OCI-LY7 (cell line): ENCODE data around the gene ATXN10. TPM values are rescaled to one million over a fixed set of nuclear protein-coding genes. Genes with fewer than 3 reads are reported as not detected.

Experiments
- BruUV-seq: library from RNA; stranded (reverse); fragments of 400-500 nt; replicated peaks from 2 replicates; lab custom pipeline; 2021; lab: Mats Ljungman, UMichigan
- CTCF ChIA-PET: fragments of 300-600 bp; sonication (Branson Sonifier 250); formaldehyde crosslinking; loops from one replicate; lab custom pipeline; 2022; ENCODE audit warnings: antibody characterized with exemption; ENCODE audit not compliant: unreplicated experiment; lab: Charles Lee
- POLR2A ChIA-PET: fragments of 300-600 bp; sonication (Branson Sonifier 250); formaldehyde crosslinking; loops from one replicate; lab custom pipeline; 2022; ENCODE audit warnings: antibody characterized with exemption; lab: Charles Lee
- DNase-seq: peaks from one replicate; pipeline ENCODE4 v3.0.0-alpha.2; 2015; ENCODE audit warnings: low spot score
- H2AFZ ChIP-seq: fragments of 200-600 bp; sonication (generic), shearing (Covaris generic); 2 replicates; pipeline ENCODE4 v1.6.1; 2014; ENCODE audit warnings: mild to moderate bottlenecking, antibody characterized with exemption, low read length, moderate library complexity
- H3K27ac ChIP-seq: fragments of 200-600 bp; sonication (generic); 2 replicates; pipeline ENCODE4 v1.5.1; 2014; ENCODE audit warnings: mixed run types, low read depth, mild to moderate bottlenecking, moderate library complexity, low read length, inconsistent platforms; ENCODE audit not compliant: poor library complexity, severe bottlenecking
- H3K36me3 ChIP-seq: fragments of 200-600 bp; sonication (generic); 2 replicates; pipeline ENCODE4 v1.6.1; 2014; ENCODE audit warnings: mild to moderate bottlenecking, antibody characterized with exemption, low read length, moderate library complexity, mixed read lengths; ENCODE audit not compliant: insufficient read depth
- H3K4me1 ChIP-seq: fragments of 200-600 bp; sonication (generic); 2 replicates; pipeline ENCODE4 v1.5.1; 2014; ENCODE audit warnings: mild to moderate bottlenecking, low read length; ENCODE audit not compliant: insufficient read depth, poor library complexity, severe bottlenecking
- H3K4me2 ChIP-seq: fragments of 200-600 bp; sonication (generic); 2 replicates; pipeline ENCODE4 v1.6.1; 2014; ENCODE audit warnings: mild to moderate bottlenecking, low read length
- H3K4me3 ChIP-seq: fragments of 200-600 bp; sonication (generic); 2 replicates; pipeline ENCODE4 v1.5.1; 2014; ENCODE audit warnings: mild to moderate bottlenecking, low read depth, low read length; ENCODE audit not compliant: poor library complexity, severe bottlenecking
- H3K79me2 ChIP-seq: fragments of 200-600 bp; sonication (generic); 2 replicates; pipeline ENCODE4 v1.6.1; 2016; ENCODE audit warnings: low read depth, mild to moderate bottlenecking, low read length, moderate library complexity, mixed read lengths; ENCODE audit not compliant: insufficient read depth
- H3K9me2 ChIP-seq: fragments of 200-600 bp; sonication (generic); 2 replicates; pipeline ENCODE4 v1.6.1; 2016; ENCODE audit warnings: mild to moderate bottlenecking, low read length, mixed read lengths; ENCODE audit not compliant: insufficient read depth
- H3K9me3 ChIP-seq: fragments of 200-600 bp; sonication (generic); 2 replicates; pipeline ENCODE4 v1.6.1; 2014; ENCODE audit warnings: mild to moderate bottlenecking, mixed run types, low read length, mixed read lengths
- H4K20me1 ChIP-seq: fragments of 200-600 bp; sonication (generic); 2 replicates; pipeline ENCODE4 v1.6.1; 2014; ENCODE audit warnings: mild to moderate bottlenecking, antibody characterized with exemption, low read length, moderate library complexity, mixed read lengths; ENCODE audit not compliant: insufficient read depth
- EZH2phosphoT487 ChIP-seq: fragments of 200-600 bp; sonication (generic); IDR thresholded peaks from 2 replicates; pipeline ENCODE4 v1.6.1; 2018; ENCODE audit warnings: low read depth, borderline replicate concordance, mild to moderate bottlenecking, mixed run types, antibody characterized with exemption, low read length, moderate library complexity, mixed read lengths
- intact Hi-C: fragments of 100-400 bp; cut with micrococcal nuclease; formaldehyde crosslinking; loops from one replicate; pipeline ENCODE4 v1.10.0; 2022; ENCODE audit not compliant: unreplicated experiment
- total RNA-seq, 2 experiments: library from RNA; depleted of rRNA in 1 of 2; stranded (reverse); fragments of >200 nt in 1 of 2; shearing (Covaris generic) in 1 of 2; gene quantifications; 2 replicates each; pipeline ENCODE4 v1.2.3, GENCODE V29; 2014 to 2022
- TF ChIP-seq, protein P1 (sequence below): fragments of 200-600 bp; sonication (generic); conservative IDR thresholded peaks from 2 replicates; pipeline ENCODE4 v1.5.1; 2014; ENCODE audit warnings: mild to moderate bottlenecking, antibody characterized with exemption, low read length, moderate library complexity, mixed read lengths

The ATXN10 gene
- total RNA-seq, 2 experiments from 2014 or later = 66.1 to 197 TPM

DNA sequence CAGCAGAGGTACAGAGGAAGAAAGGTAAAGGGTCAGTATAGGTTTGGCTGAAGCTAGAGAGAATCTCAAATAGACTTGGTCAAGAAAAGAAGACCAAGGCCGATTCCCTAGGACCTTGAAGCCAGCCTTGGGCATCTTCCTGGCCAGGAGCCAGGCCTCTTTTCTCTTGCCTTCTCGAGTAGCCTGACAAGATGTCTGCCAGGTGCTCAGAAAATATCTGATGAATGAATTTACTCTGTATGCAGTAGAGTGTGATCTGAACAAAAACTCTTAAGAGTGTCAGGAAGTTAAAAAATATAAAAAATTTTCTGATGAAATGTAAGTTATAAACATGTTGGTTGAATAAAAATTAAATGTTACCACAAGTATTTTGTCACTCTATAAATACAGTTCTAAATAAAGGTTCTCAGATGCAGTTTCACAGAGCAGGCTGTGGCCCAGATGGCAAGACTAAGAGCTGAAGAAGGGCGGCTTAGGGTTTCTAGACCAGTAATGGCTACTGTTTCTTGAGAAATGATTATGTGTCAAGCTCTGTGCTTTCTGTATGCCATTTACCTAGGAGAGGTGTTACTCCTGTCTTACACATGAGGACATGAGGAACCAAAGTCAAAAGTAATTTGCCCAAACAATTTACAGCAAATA lies 98.1 kb downstream of the ATXN10 start:
- Histone ChIP-seq H3K9me2 (no peaks in the 10 kb centered on the region), H3K9me3 (no peaks in the 10 kb centered on the region), H3K36me3 (peaks cover 23% of the 10 kb centered on the region), H3K4me1 (peaks cover 69% of the 10 kb centered on the region), H3K79me2 (peaks cover 34% of the 10 kb centered on the region), H3K27ac (peak overlapping the region; percentile 73), H3K4me3 (peak overlapping the region; percentile 7), H3K4me2 (peak overlapping the region; percentile 39), H2AFZ (no peak overlapping the region), H4K20me1 (no peaks in the 10 kb centered on the region)
- TF ChIP-seq EZH2phosphoT487 = no peak
- TF ChIP-seq, protein P1, sequence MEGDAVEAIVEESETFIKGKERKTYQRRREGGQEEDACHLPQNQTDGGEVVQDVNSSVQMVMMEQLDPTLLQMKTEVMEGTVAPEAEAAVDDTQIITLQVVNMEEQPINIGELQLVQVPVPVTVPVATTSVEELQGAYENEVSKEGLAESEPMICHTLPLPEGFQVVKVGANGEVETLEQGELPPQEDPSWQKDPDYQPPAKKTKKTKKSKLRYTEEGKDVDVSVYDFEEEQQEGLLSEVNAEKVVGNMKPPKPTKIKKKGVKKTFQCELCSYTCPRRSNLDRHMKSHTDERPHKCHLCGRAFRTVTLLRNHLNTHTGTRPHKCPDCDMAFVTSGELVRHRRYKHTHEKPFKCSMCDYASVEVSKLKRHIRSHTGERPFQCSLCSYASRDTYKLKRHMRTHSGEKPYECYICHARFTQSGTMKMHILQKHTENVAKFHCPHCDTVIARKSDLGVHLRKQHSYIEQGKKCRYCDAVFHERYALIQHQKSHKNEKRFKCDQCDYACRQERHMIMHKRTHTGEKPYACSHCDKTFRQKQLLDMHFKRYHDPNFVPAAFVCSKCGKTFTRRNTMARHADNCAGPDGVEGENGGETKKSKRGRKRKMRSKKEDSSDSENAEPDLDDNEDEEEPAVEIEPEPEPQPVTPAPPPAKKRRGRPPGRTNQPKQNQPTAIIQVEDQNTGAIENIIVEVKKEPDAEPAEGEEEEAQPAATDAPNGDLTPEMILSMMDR = no peak
- POLR2A ChIA-PET = interaction anchor here (1.2 to 1.7 kb wide), 5 partner anchors 11 to 40 kb away, joined by 3 to 8 read pairs (median 5); no protein-coding TSS in a partner anchor
- peak; percentile 39 for DNase-seq
- CTCF ChIA-PET = no interaction called here
- intact Hi-C loops = loop anchor here (10.0 kb wide), 1 partner anchor 1005 kb away; no protein-coding TSS in a partner anchor
- no TSS peak for BruUV-seq

DNA sequence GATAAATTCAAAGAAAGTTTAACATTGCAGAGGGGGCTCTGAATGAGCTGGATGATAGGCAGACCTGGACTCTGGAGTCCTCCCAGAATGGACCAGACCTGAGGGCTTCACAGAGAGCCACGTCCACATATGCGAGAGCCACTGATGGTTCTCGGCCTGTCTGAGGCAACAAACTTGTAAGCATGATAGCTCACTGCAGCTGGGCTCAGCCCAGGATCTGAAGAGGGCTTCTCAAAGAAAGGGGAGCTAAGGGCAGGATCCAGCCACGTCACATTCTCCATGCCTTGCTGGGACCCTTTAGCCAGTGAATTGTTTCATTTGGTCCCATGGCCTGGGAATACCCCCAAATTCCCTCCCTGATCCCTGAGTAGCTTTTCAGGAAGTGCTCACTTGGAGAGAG lies 98.9 kb downstream of the ATXN10 start:
- peak overlapping the region; percentile 39 for H3K4me2 ChIP-seq
- no peaks in the 10 kb centered on the region for H3K9me3 ChIP-seq
- H3K79me2 ChIP-seq = peaks cover 34% of the 10 kb centered on the region
- peaks cover 16% of the 10 kb centered on the region for H3K36me3 ChIP-seq
- no peaks in the 10 kb centered on the region for H3K9me2 ChIP-seq
- POLR2A ChIA-PET = interaction anchor here (1.2 to 1.7 kb wide), 4 partner anchors 12 to 39 kb away, joined by 3 to 8 read pairs (median 4); no protein-coding TSS in a partner anchor
- CTCF ChIA-PET = no interaction called here
- BruUV-seq = no TSS peak
- H4K20me1 ChIP-seq = no peaks in the 10 kb centered on the region
- H3K4me1 ChIP-seq = peaks cover 78% of the 10 kb centered on the region
- intact Hi-C loops = loop anchor here (10.0 kb wide), 1 partner anchor 1004 kb away; no protein-coding TSS in a partner anchor
- H2AFZ ChIP-seq = no peak overlapping the region
- no peak for TF ChIP-seq EZH2phosphoT487
- TF ChIP-seq, protein P1 = no peak
- peak; percentile 38 for DNase-seq
- peak overlapping the region; percentile 73 for H3K27ac ChIP-seq
- no peak overlapping the region for H3K4me3 ChIP-seq

DNA sequence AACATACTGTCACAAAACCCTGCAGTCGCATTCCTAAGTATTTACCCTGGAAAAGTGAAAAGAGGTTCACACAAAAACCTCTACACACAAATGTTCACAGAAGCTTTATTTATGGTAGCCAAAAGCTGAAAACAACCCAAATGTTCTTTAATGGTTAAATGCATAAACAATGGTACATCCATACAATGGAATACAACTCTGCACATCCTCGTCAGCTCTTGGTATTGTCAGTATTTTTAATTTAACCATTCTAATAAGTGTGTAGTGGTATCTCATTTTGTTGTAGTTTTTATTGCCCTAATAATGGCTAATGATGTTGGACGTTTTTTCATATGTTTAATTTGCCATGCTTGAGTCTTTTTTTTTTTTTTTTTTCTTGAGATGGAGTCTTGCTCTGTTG lies 99.4 kb downstream of the ATXN10 start:
- BruUV-seq = no TSS peak
- Histone ChIP-seq H3K4me2 (no peak overlapping the region), H3K4me1 (peaks cover 83% of the 10 kb centered on the region), H4K20me1 (no peaks in the 10 kb centered on the region), H3K27ac (no peak overlapping the region), H3K4me3 (no peak overlapping the region), H2AFZ (no peak overlapping the region), H3K9me3 (no peaks in the 10 kb centered on the region), H3K79me2 (peaks cover 37% of the 10 kb centered on the region), H3K36me3 (peaks cover 16% of the 10 kb centered on the region), H3K9me2 (no peaks in the 10 kb centered on the region)
- TF ChIP-seq, protein P1 = no peak
- no peak for TF ChIP-seq EZH2phosphoT487
- intact Hi-C loops = loop anchor here (10.0 kb wide), 1 partner anchor 1004 kb away; no protein-coding TSS in a partner anchor
- CTCF ChIA-PET = no interaction called here
- POLR2A ChIA-PET = interaction anchor here (1.2 to 1.7 kb wide), 4 partner anchors 13 to 39 kb away, joined by 3 to 8 read pairs (median 4); no protein-coding TSS in a partner anchor
- no peak for DNase-seq
